AG09309 (cell line): Measurements from ENCODE around the gene GNAZ.

Source experiments
- DNase-seq: peaks from one replicate; pipeline ENCODE4 v3.0.0-alpha.2; 2010; ENCODE audit warnings: low read depth
- H3K4me3 ChIP-seq: 2 replicates; pipeline ENCODE4 v1.5.1; 2011; ENCODE audit warnings: mild to moderate bottlenecking, low read depth, low read length, moderate library complexity; ENCODE audit not compliant: control insufficient read depth
- CTCF ChIP-seq: IDR thresholded peaks from 2 replicates; pipeline ENCODE4 v1.5.1; 2011; ENCODE audit warnings: mild to moderate bottlenecking, low read depth, low read length, inconsistent platforms; ENCODE audit not compliant: insufficient read depth, control insufficient read depth; ENCODE audit errors: missing control alignments

The GNAZ gene

DNA sequence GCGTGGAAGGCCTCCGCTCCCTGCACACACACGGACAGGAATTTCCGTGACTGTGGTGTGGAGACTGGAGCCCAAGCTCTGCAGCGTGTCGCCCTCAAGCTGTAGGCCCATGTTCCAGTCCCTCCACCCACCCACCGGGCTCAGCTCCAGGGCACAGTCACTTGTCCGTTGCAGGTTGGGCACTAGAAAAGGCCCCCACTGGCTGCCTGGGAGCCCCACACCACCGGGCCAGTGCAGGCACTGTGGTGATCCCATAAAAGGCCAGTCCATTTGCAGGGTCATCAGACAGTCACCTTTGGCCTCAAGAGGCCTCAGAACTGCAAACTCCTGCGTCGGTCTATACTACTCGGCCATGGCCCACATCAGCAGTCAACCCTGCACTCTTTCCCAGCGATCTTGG lies 91.3 kb downstream of the GNAZ start:
- no peak for DNase-seq
- no peak overlapping the region for H3K4me3 ChIP-seq
- no peak for TF ChIP-seq CTCF

GRCh38 chr22:23163665-23164064 lies 93.3 kb downstream of the GNAZ start:
- no peak for DNase-seq
- no peak overlapping the region for H3K4me3 ChIP-seq
- no peak for TF ChIP-seq CTCF

- DNase-seq = no peak
- H3K4me3 ChIP-seq = no peak overlapping the region
- TF ChIP-seq CTCF = no peak
Observed at GRCh38 chr22:23164091-23164490, 93.8 kb downstream of the GNAZ start.

GRCh38 chr22:23166042-23166831 lies 95.9 kb downstream of the GNAZ start:
- no peak for TF ChIP-seq CTCF
- no peak for DNase-seq
- no peak overlapping the region for H3K4me3 ChIP-seq

GRCh38 chr22:23166841-23167616 lies 96.7 kb downstream of the GNAZ start:
- TF ChIP-seq CTCF = no peak
- no peak overlapping the region for H3K4me3 ChIP-seq
- no peak for DNase-seq

- no peak for TF ChIP-seq CTCF
- H3K4me3 ChIP-seq = no peak overlapping the region
Observed at GRCh38 chr22:23168391-23169042, 98.2 kb downstream of the GNAZ start.

More at GRCh38 chr22:23168391-23169042, 98.2 kb downstream of the GNAZ start:
- no peak for DNase-seq
